HFFc6 (cell line): ENCODE data around the gene YRDC. TPM values are rescaled to one million over a fixed set of nuclear protein-coding genes. Genes with fewer than 3 reads are reported as not detected.

Experiments
- DNase-seq: peaks from one replicate; pipeline ENCODE4 v3.0.0-alpha.2; 2018
- H3K27ac Mint-ChIP-seq: 2 replicates; pipeline ENCODE4 v1.8.0; 2020; ENCODE audit warnings: mild to moderate bottlenecking, mixed read lengths
- H3K27me3 Mint-ChIP-seq: 2 replicates; pipeline ENCODE4 v1.8.0; 2021; ENCODE audit warnings: mild to moderate bottlenecking, moderate library complexity, mixed read lengths; ENCODE audit not compliant: insufficient read depth
- H3K36me3 Mint-ChIP-seq: 2 replicates; pipeline ENCODE4 v1.8.0; 2021; ENCODE audit warnings: low read depth, mixed read lengths
- H3K4me1 Mint-ChIP-seq: 2 replicates; pipeline ENCODE4 v1.8.0; 2020; ENCODE audit warnings: low read depth, mixed read lengths
- H3K4me3 Mint-ChIP-seq: 2 replicates; pipeline ENCODE4 v1.8.0; 2020; ENCODE audit warnings: mild to moderate bottlenecking, moderate library complexity, mixed read lengths
- H3K9me3 Mint-ChIP-seq: 2 replicates; pipeline ENCODE4 v1.8.0; 2020; ENCODE audit warnings: mild to moderate bottlenecking, mixed read lengths
- CTCF ChIP-seq: fragments of 200-600 bp; sonication (generic); IDR thresholded peaks from 2 replicates; pipeline ENCODE4 v1.5.0; 2021; ENCODE audit warnings: antibody characterized with exemption, mild to moderate bottlenecking
- total RNA-seq, 6 experiments: library from RNA; stranded (reverse); fragmentation: NEBNext Ultra II Directional; extraction: Animal tissue kit (Norgen Biotek cat#: 25700); gene quantifications; 2 replicates in 1 of 6; 3 replicates in 5 of 6; pipeline ENCODE4 v1.2.3, GENCODE V29; 2021

Gene YRDC
- total RNA-seq, 6 experiments from 2014 or later = 17.5 to 22.7 (median 20.4) TPM

- Mint-ChIP-seq H3K9me3 (no peaks in the 10 kb centered on the region), H3K27me3 (no peaks in the 10 kb centered on the region), H3K4me1 (peaks cover 39% of the 10 kb centered on the region), H3K27ac (no peak overlapping the region), H3K36me3 (peaks cover 14% of the 10 kb centered on the region), H3K4me3 (no peak overlapping the region)
- no peak for DNase-seq
- TF ChIP-seq CTCF = no peak
Measured at GRCh38 chr1:37850352-37850955, 42.4 kb upstream of the YRDC start.

- no peak for DNase-seq
- peaks cover 40% of the 10 kb centered on the region for H3K4me1 Mint-ChIP-seq
- H3K27me3 Mint-ChIP-seq = no peaks in the 10 kb centered on the region
- peaks cover 8% of the 10 kb centered on the region for H3K36me3 Mint-ChIP-seq
- no peak overlapping the region for H3K27ac Mint-ChIP-seq
- no peak for TF ChIP-seq CTCF
- H3K9me3 Mint-ChIP-seq = no peaks in the 10 kb centered on the region
- H3K4me3 Mint-ChIP-seq = no peak overlapping the region
Measured at GRCh38 chr1:37849480-37849879, 41.5 kb upstream of the YRDC start.

- H3K4me1 Mint-ChIP-seq = peaks cover 25% of the 10 kb centered on the region
- H3K36me3 Mint-ChIP-seq = peaks cover 8% of the 10 kb centered on the region; the same call in 1 of the 2 replicates
- H3K9me3 Mint-ChIP-seq = no peaks in the 10 kb centered on the region
- no peak overlapping the region; the same call in 1 of the 2 replicates for H3K27ac Mint-ChIP-seq
- DNase-seq = no peak
- TF ChIP-seq CTCF = no peak
- H3K4me3 Mint-ChIP-seq = no peak overlapping the region; the same call in 1 of the 2 replicates
- H3K27me3 Mint-ChIP-seq = no peaks in the 10 kb centered on the region
Measured at GRCh38 chr1:37846647-37847339, 38.8 kb upstream of the YRDC start.

GRCh38 chr1:37845786-37846185 lies 37.8 kb upstream of the YRDC start:
- Mint-ChIP-seq H3K27me3 (no peaks in the 10 kb centered on the region), H3K36me3 (peaks cover 8% of the 10 kb centered on the region; the same call in 1 of the 2 replicates), H3K4me1 (peaks cover 25% of the 10 kb centered on the region), H3K4me3 (no peak overlapping the region), H3K9me3 (no peaks in the 10 kb centered on the region), H3K27ac (no peak overlapping the region)
- no peak for DNase-seq
- no peak for TF ChIP-seq CTCF

- peaks cover 25% of the 10 kb centered on the region for H3K4me1 Mint-ChIP-seq
- no peak for TF ChIP-seq CTCF
- no peak for DNase-seq
- H3K9me3 Mint-ChIP-seq = no peaks in the 10 kb centered on the region
- H3K36me3 Mint-ChIP-seq = peaks cover 8% of the 10 kb centered on the region; the same call in 1 of the 2 replicates
- H3K4me3 Mint-ChIP-seq = no peak overlapping the region
- no peak overlapping the region for H3K27ac Mint-ChIP-seq
- no peaks in the 10 kb centered on the region for H3K27me3 Mint-ChIP-seq
Measured at GRCh38 chr1:37845049-37845646, 37.1 kb upstream of the YRDC start.
